HS-27A (cell line): ENCODE measurements around the gene ANOS1.
"Not testable (repeated sequence)": the region's sequence is repeated elsewhere in the genome, so short reads cannot be mapped to it uniquely, and the experiment has no call there.

ENCODE experiments used
- DNase-seq: peaks from one replicate; pipeline ENCODE4 v3.0.0-alpha.2; 2012; ENCODE audit warnings: low read depth, missing footprints

Gene ANOS1

DNA sequence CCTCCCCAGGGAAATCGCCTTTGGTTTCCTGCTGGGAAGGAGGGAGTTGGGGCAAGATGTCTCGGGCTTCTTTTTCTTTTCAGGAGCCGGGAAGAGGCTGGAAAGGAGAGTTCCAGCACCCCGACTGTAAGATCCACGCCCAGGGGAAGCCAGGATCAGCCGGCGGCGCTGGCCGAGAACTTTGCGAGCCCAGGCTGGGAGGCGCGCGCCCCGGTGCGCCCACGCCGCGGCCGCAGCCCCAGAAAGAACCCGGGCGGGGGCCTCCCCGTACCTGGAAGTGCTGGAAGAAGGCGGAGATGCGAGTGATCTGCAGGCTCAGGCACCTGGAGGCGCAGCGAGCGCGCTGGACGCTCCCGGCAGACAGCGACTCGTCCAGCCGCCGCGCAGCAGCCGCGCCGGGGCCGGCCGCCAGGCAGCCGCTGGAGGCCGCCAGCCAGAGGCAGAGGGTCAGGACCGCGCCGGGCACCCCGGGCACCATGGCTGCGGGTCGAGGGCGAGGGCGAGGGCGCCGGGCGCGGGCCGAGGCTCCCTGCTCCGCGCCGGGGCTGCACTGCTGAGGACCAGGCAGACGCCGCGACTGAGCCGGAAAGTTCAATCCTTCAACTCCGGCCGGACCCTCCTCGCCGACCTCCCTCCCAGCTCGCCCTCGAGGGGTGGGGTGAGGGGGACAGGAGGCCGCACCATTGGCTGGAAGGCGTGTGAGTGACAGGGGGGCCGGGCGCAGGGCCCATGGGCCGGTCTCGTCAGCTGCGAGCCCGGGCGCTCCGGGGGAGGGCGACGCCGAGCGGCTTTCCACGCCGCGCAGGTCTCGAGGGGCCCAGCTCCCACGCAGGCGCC is at the start of gene ANOS1:
ANOS1 (minus strand) TSS at position 579 of the 837 bp plus-strand sequence; CDS start at position 478, 101 bp downstream.
- DNase-seq = no peak

DNA sequence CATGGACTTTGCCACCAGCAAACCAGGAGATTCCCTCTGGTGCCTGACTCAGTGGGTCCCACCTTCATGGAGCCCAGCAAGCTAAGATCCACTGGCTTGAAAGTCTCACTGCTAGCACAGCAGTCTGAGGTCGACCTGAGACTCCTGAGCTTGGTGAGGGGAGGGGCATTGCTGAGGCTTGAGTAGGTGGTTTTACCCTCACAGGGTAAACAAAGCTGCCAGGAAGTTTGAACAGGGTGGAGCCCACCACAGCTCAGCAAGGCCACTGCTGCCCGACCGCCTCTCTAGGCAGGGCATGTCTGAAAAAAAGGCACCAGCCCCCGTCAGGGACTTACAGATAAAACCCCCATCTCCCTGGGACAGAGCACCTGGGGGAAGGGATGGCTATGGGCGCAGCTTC is 41.2 kb upstream of the ANOS1 start:
- DNase-seq = no peak

DNA sequence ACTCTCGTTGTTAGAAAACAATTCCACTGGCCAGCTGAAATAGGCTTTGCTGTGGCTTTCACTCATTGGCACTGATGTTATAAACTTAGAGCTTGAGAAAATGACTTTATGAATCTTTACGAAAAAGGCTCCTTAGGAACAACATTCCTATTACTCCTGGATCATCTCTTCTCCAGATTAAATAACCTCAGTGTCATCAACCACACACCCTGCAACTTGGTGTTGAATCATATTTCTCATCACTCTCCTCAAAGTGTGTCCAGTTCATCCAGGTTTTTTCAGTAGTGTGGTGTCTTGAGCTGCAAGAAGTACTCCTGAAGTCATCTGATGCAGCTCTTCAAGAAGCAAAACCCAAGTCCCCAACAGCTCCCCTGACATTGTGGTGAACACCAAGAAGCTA is 28.1 kb upstream of the ANOS1 start:
- no peak for DNase-seq

GRCh38 chrX:8758706-8759105 is 26.8 kb upstream of the ANOS1 start:
- not testable (repeated sequence) for DNase-seq

- DNase-seq = not testable (repeated sequence)
Observed at GRCh38 chrX:8757609-8758389, 25.9 kb upstream of the ANOS1 start.

DNA sequence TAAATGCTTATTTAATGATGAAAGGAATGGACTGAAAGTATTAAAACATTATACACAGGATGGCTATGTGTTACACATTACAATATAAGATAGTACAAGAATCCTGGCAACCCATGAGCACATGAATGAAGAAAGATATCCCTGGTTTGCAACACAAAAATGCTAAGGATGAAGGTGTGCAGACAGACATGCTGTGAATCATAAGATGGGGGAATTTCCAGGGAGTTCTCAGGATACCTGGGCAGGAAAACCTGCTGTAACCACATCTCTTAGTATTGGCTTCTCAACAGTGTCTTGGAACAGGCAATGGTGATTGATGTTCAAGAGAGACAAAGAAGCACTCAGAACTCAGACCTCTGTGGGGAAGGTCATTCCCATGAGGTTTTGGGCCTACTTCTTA is 23.9 kb upstream of the ANOS1 start:
- DNase-seq = no peak

- no peak for DNase-seq
Observed at GRCh38 chrX:8755116-8755515, 23.2 kb upstream of the ANOS1 start.

GRCh38 chrX:8749697-8750096 is 17.8 kb upstream of the ANOS1 start:
- no peak for DNase-seq

DNA sequence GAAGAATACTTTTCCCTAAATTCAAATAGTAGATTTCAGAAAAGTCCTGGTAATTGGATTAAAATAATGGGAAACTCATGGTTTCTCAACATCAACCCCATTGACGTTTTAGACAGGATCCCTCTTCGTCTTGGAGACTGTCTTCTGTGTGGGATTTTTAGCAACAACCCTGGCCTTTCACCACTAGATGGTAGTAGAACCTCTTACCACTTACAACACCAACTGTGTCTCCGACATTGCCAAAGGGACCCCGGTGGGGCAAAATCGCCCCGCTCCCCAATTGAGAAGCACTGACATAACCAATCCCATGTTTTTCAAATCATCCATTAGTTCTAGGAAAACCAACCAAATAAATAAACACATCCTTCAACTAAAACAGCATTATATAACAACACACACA is 16.9 kb upstream of the ANOS1 start:
- DNase-seq = no peak

DNA sequence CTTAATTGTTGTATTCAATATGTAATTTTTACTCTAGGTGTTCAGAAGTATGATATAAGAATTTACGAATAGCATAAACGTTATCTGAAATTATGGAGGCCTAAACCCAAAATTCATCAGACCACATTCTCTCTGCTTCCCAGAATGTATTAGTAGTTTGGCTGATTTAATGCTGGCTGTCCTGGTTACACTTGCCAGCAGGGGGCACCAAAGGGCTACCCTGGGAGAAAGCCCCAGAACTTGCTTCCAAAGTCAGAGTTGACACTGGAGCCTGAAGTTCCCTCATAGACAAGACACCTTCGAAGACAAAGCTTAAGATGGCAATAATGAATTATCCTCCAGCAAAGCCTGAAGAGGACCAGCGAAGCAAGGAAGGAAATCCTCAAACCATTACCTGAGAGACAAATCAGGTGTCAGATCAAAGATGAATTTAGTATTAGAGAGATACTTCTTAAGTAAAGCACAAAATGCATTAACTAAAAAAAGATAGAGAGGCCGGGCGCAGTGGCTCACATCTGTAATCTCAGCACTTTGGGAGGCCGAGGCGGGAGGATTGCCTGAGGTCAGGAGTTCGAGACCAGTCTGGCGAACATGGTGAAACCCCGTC is 11.3 kb upstream of the ANOS1 start:
- DNase-seq = no peak

- no peak for DNase-seq
Observed at GRCh38 chrX:8741981-8742380, 10.0 kb upstream of the ANOS1 start.

DNA sequence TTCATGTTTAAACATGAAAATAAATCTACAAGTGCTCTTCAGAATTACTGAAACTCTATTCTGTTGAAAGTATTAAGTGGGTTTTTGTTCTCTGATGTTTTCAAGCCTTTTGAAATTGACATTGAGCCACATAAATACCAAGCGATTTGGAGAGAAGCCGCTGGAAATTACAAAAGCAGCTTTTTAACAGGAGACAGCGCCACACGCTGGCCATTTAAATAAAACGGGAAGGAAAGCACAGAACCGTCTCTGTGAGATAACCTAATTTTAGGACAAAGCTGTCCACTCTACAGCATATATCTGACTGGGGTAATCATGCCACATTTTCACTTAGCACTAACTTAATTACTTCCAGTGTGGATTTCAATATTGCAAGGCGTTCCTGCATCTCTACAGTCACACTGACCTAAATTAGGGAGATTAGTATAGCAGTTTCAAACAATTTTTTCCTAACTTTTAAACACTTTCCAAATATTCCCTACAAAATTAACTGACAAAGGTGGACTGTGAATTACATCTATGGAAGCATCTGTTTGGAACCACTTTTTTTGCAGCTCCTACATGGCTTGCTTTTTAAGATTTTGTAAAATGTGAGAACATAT is 6.8 kb upstream of the ANOS1 start:
- DNase-seq = no peak

DNA sequence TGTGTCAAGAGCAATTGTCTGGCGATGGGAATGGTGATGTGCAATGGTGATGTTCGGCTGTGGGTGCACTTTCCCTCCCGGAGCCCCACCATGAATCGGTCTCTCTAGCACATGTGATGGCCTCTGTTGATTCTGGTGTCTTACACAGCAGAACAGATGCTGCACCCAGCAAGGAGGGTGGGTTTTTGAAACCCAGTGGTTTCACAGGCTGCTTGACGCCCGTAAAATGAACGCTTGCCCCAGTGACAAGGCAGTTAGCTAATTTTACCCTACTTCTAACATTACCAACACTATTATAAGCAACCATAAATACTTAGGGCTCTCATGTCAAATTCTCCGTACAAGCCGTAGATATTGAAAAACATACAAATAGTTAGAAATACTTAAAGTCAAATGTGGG is 5.9 kb upstream of the ANOS1 start:
- DNase-seq = no peak

GRCh38 chrX:8730812-8731558 is 952 bp downstream of the ANOS1 start:
- DNase-seq = no peak

DNA sequence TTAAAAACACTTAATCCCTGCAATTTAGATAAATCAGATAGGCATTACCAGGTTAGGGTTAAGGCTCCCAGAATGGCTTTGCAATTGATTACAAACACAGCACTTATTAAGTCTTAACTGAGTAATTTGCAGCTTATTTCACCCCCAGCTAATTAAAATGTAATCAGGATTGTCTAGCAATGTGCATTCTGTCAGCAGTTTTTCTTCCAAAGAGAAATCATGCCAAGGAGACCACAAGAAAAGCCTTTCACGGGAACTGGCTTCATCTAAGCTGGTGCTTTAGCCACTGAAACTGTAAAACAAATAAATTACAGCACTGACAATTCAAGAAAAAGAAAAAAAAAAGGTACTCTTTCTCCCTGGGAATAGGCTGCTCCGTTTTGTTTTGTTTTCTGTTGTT is 2.1 kb downstream of the ANOS1 start:
- DNase-seq = no peak

DNA sequence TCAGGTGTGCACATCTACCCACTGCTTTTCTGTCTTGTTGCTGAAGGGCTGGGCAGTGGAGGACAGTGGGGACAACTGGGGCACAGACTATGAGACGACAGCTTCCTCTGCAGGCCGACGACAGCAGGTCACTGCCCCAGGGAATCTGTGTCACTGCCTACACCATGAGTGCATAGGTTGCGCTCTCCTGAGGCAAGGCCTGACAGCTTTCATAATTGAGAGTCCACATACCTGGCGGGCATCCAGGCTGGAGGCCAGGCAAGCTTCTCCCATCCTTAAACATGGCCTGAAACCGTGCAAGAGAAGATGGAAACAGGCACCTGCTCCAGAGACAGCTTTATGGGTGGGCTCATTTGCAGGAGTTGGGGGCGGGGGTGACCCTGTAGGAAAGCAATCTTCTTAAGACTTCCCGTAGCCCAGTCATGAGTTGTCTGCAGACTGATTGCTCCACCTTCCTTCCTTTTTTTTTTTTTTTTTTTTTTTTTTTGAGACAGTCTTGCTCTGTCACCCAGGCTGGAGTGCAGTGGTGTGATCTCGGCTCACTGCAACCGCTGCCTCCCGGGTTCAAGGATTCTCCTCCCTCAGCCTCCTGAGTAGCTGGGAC is 2.9 kb downstream of the ANOS1 start:
- no peak for DNase-seq

GRCh38 chrX:8726031-8726652 is 5.8 kb downstream of the ANOS1 start:
- DNase-seq = no peak

DNA sequence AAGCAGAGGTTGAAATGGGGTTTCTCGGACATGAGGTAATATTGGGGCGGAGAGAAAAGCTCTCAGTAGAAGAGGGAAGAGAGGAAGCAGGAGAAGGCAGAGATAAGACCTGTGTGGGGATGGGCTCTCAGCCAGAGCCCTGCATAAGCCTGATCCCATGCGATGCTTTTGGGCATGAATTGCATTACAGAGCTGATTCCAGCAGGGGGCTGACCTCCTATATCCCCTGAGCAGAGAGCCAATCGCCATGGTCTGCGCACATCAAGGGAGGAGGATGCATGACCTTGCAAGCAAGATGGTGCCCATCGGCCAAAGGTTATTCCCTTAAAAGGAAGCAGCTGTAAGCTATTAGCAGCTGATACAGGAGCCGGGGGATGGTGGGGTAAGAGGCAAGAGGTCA is 7.6 kb downstream of the ANOS1 start:
- DNase-seq = no peak

- no peak for DNase-seq
Observed at GRCh38 chrX:8721536-8721935, 10.4 kb downstream of the ANOS1 start.

GRCh38 chrX:8720136-8720535 is 11.8 kb downstream of the ANOS1 start:
- no peak for DNase-seq

GRCh38 chrX:8717354-8717753 is 14.6 kb downstream of the ANOS1 start:
- no peak for DNase-seq
